RWPE2 (cell line): ENCODE data around the gene SLC12A8.

Source experiments
- ATAC-seq: fragments of 200-7000 bp; cut with Tn5 transposase; 3 replicates; pipeline ENCODE4 v1.9.1; 2021; ENCODE audit warnings: low read depth
- DNase-seq: peaks from one replicate; pipeline ENCODE4 v3.0.0-alpha.2; 2020; ENCODE audit warnings: low spot score
- H3K27ac ChIP-seq: fragments of 450-650 bp; 2 replicates; pipeline ENCODE4 v1.5.1; 2017; ENCODE audit warnings: mild to moderate bottlenecking; ENCODE audit not compliant: poor library complexity, severe bottlenecking
- H3K27me3 ChIP-seq: fragments of 250-450 bp; sonication (Bioruptor Pico); 2 replicates; pipeline ENCODE4 v1.5.1; 2021; ENCODE audit warnings: mild to moderate bottlenecking, moderate library complexity; ENCODE audit not compliant: insufficient read depth, poor library complexity, severe bottlenecking
- H3K36me3 ChIP-seq: fragments of 250-450 bp; sonication (Bioruptor Pico); 2 replicates; pipeline ENCODE4 v1.5.1; 2020; ENCODE audit warnings: low read depth, mild to moderate bottlenecking, moderate library complexity
- H3K4me1 ChIP-seq: fragments of 250-450 bp; sonication (Bioruptor Pico); 2 replicates; pipeline ENCODE4 v1.5.1; 2021; ENCODE audit warnings: mild to moderate bottlenecking, moderate library complexity; ENCODE audit not compliant: insufficient read depth, poor library complexity, severe bottlenecking
- H3K4me3 ChIP-seq: fragments of 250-450 bp; sonication (Bioruptor Pico); 2 replicates; pipeline ENCODE4 v1.5.1; 2021; ENCODE audit warnings: mild to moderate bottlenecking, moderate library complexity; ENCODE audit not compliant: severe bottlenecking
- H3K9me3 ChIP-seq: fragments of 250-450 bp; sonication (Bioruptor Pico); 2 replicates; pipeline ENCODE4 v1.5.1; 2021; ENCODE audit warnings: mild to moderate bottlenecking, moderate library complexity; ENCODE audit not compliant: severe bottlenecking
- TF ChIP-seq, protein P1 (sequence below): fragments of 450-650 bp; IDR thresholded peaks from one replicate; pipeline ENCODE4 v1.5.1; 2017; ENCODE audit warnings: mild to moderate bottlenecking, moderate library complexity; ENCODE audit not compliant: poor library complexity, severe bottlenecking

Gene SLC12A8

DNA sequence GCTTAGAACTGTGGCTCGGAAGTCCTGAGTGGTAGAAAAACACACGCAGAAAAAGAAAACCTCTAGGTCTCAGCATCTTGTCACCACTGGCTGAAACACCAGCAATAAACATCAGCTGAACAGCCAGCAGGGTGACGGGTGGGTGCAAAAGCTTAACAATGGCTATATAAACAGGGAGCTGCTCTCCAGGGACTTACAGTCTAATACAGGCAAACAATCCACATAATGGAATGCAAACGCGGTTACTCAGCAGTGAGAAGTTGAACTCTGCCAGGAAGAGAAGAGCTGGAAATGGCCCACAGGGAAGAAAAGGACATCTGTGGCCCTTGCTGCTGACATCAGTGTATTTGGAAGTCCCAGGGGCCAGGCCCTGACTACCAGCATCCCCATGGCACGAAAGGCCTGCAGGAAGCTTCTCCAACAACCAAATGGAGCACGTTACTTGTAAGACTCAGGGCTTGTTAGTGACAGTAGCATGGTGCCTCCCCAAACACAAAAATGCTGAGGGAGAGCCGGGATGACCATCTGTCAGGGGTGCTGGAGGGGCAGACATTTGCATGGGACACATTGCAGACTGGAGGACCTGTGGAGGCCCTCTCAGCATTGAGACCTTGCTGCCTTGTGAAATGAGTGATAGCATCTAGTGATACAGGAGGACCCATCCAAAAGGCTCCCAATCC is 159.8 kb downstream of the SLC12A8 start:
- ATAC-seq (0 out of 3 replicates have a peak, but pooled peaks have one; percentile 9), DNase-seq (no peak)
- peak overlapping the region; percentile 79 for H3K27ac ChIP-seq
- TF ChIP-seq, protein P1, sequence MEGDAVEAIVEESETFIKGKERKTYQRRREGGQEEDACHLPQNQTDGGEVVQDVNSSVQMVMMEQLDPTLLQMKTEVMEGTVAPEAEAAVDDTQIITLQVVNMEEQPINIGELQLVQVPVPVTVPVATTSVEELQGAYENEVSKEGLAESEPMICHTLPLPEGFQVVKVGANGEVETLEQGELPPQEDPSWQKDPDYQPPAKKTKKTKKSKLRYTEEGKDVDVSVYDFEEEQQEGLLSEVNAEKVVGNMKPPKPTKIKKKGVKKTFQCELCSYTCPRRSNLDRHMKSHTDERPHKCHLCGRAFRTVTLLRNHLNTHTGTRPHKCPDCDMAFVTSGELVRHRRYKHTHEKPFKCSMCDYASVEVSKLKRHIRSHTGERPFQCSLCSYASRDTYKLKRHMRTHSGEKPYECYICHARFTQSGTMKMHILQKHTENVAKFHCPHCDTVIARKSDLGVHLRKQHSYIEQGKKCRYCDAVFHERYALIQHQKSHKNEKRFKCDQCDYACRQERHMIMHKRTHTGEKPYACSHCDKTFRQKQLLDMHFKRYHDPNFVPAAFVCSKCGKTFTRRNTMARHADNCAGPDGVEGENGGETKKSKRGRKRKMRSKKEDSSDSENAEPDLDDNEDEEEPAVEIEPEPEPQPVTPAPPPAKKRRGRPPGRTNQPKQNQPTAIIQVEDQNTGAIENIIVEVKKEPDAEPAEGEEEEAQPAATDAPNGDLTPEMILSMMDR: no peak
- no peak overlapping the region for H3K4me3 ChIP-seq
- no peaks in the 10 kb centered on the region for H3K27me3 ChIP-seq
- peaks cover 9% of the 10 kb centered on the region; the same call in 1 of the 2 replicates for H3K36me3 ChIP-seq
- H3K9me3 ChIP-seq: no peaks in the 10 kb centered on the region
- peaks cover 52% of the 10 kb centered on the region for H3K4me1 ChIP-seq

DNA sequence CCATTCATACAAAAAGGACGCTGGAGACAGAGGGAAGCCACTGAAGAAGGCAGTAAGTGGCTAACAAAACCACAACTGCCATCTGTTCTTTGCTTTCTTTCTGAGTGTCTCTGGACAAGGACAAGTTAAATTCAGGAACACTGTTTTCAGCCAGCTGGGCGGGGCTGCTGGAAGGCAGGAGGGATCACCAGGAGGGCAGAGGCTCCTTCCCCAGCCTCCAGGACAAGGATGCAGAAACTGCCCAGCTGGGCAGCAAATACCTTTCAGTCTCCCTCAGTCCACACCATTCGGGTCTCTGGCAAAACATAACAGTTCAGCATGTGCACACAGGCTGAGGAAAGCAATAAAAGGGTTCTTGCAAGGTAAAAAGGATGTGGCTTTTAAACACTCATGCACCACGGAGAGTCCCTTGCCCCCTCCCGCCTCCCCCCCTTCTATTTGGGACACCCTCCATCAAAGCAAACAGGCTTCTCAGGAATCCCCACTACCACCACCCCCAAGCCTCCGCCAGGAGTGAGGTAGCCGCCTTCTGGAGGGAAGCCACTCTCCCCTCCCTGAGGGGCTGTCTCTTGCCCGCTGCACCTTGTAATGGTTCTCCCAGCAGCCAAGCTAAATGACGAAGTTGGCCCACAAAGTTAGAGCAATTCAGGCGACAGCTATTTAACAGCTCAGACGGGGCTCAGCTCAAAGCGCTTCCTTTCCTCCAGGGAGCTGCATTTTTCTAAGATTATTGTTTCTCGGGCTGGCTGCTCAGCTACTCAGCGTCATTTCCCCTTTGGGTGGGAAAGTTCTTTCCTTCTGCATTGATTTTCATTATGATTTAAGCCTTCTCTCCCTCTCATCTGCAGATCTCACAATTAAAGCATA is 160.6 kb downstream of the SLC12A8 start:
- H3K4me1 ChIP-seq: peaks cover 45% of the 10 kb centered on the region
- no peaks in the 10 kb centered on the region for H3K9me3 ChIP-seq
- H3K36me3 ChIP-seq: peaks cover 15% of the 10 kb centered on the region; the same call in 1 of the 2 replicates
- ATAC-seq (peak; percentile 22), DNase-seq (no peak)
- H3K27ac ChIP-seq: peak overlapping the region; percentile 79
- H3K4me3 ChIP-seq: no peak overlapping the region
- TF ChIP-seq, protein P1: no peak
- no peaks in the 10 kb centered on the region for H3K27me3 ChIP-seq

DNA sequence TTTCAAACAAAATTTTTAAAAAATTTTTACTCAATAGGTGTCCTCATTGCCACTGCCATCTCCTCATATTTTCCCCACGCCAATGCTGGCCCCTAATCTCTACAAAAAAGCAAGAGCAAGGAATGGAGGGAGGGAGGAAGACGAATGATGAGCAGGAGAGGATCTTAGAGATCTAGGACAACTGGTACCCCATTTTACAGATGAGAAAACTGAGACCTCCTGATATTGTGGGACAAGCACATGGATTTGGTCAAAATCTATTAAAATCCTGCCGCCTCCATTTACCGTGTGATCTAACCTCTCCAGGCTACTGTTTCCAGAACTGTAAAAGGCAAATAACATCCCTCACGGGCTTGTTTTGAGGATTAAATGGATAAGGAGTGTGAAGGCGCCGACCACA is 161.3 kb downstream of the SLC12A8 start:
- TF ChIP-seq, protein P1: no peak
- peaks cover 20% of the 10 kb centered on the region; the same call in 1 of the 2 replicates for H3K36me3 ChIP-seq
- no peaks in the 10 kb centered on the region for H3K9me3 ChIP-seq
- ATAC-seq (no peak), DNase-seq (no peak)
- no peak overlapping the region for H3K4me3 ChIP-seq
- peak overlapping the region; percentile 79 for H3K27ac ChIP-seq
- H3K4me1 ChIP-seq: peaks cover 43% of the 10 kb centered on the region
- H3K27me3 ChIP-seq: no peaks in the 10 kb centered on the region

DNA sequence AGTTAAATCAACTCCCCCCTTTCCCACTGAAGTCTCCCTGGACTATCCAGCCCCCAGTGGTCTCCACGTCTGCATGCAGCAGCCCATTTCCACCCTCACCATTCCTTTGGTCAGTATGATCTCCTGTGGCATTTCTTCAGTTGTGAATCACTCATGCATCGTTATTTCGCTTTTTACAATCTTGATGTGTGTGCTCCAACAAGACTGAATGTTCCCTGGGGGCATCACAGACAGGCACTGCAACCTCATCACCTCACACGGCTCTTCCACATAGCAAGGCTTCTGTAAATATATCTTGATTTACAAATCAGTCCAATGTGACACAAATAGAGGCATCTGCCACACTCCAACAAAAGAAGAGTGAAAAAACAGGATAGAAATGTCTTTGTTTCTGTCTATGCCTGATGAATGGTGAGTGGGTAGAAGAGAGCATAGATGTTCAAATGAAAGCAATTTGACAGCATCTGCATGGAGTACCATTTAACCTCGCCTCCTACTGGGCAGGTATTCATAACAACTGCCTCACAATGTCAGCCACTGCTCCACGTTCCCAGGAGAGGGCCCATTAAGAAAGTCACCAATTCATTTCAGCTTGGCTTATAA is 162.0 kb downstream of the SLC12A8 start:
- TF ChIP-seq, protein P1: no peak
- Histone ChIP-seq H3K27me3 (no peaks in the 10 kb centered on the region), H3K36me3 (peaks cover 20% of the 10 kb centered on the region; the same call in 1 of the 2 replicates), H3K27ac (peak overlapping the region; percentile 79), H3K4me3 (no peak overlapping the region), H3K4me1 (peaks cover 49% of the 10 kb centered on the region), H3K9me3 (no peaks in the 10 kb centered on the region)
- no peak for DNase-seq
- ATAC-seq: no peak
